Vagina (tissue), 2 donors: Measurements from ENCODE around the gene ARHGAP42.

Source experiments
- POLR2A ChIP-seq, 2 donors: fragments of 450-650 bp; IDR thresholded peaks; one replicate each; pipeline ENCODE4 v1.6.1; 2017; ENCODE audit warnings: antibody characterized with exemption in 2 of 2, mild to moderate bottlenecking in 2 of 2, moderate library complexity in 2 of 2
- POLR2AphosphoS5 ChIP-seq, 2 donors: sonication (generic); formaldehyde crosslinking; IDR thresholded peaks; one replicate each; pipeline ENCODE4 v1.9.0; 2017; ENCODE audit warnings: antibody characterized with exemption in 2 of 2, mild to moderate bottlenecking in 2 of 2, low read depth in 1 of 2; ENCODE audit not compliant: insufficient read depth in 1 of 2
- TF ChIP-seq, protein P1 (sequence below), 3 experiments: fragments of 450-650 bp in 2 of 3; fragments of 200-600 bp in 1 of 3; sonication (generic) in 1 of 3; IDR thresholded peaks; one replicate each; pipeline ENCODE4 v1.5.1; 2017 to 2019; ENCODE audit warnings: antibody characterized with exemption in 3 of 3, mild to moderate bottlenecking in 2 of 3, moderate library complexity in 2 of 3

DNA sequence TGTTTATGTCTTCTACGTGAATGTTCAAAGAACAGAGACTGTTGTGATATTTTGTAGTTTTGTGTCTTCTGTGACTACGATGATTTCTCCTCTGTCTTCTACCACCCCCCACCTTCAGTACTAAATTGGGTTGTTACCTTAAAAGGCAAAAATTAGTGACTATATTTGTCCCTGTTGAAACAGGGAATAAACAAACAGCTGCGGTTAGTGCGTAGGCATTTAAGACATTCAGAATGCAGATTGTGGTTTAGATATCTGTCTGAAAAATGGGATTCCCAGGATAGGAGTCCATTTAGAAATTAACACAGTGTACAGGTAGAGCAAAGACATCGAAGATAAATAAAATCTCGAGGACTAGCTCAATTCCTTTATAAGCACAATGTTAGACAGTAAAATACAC, 15.6 kb upstream of the ARHGAP42 start:
- TF ChIP-seq, protein P1, sequence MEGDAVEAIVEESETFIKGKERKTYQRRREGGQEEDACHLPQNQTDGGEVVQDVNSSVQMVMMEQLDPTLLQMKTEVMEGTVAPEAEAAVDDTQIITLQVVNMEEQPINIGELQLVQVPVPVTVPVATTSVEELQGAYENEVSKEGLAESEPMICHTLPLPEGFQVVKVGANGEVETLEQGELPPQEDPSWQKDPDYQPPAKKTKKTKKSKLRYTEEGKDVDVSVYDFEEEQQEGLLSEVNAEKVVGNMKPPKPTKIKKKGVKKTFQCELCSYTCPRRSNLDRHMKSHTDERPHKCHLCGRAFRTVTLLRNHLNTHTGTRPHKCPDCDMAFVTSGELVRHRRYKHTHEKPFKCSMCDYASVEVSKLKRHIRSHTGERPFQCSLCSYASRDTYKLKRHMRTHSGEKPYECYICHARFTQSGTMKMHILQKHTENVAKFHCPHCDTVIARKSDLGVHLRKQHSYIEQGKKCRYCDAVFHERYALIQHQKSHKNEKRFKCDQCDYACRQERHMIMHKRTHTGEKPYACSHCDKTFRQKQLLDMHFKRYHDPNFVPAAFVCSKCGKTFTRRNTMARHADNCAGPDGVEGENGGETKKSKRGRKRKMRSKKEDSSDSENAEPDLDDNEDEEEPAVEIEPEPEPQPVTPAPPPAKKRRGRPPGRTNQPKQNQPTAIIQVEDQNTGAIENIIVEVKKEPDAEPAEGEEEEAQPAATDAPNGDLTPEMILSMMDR (IDR thresholded peaks at IDR 0.05), result no peak
- no peak for TF ChIP-seq POLR2A (IDR thresholded peaks at IDR 0.05)
- no peak for TF ChIP-seq POLR2AphosphoS5 (IDR thresholded peaks at IDR 0.05; ENCODE audit: insufficient read depth in 1 of 2, low read depth in 1 of 2)
